NCI-H748 treated with DMSO at 0.1 percent for 48 hours (cell line): Measurements from ENCODE around the gene WDR45B.
"Not testable (repeated sequence)": the region's sequence is repeated elsewhere in the genome, so short reads cannot be mapped to it uniquely, and the experiment has no call there.

Experiments used
- DNase-seq: peaks from one replicate; lab custom pipeline; 2025; lab: John Stamatoyannopoulos, UW

WDR45B gene

DNA sequence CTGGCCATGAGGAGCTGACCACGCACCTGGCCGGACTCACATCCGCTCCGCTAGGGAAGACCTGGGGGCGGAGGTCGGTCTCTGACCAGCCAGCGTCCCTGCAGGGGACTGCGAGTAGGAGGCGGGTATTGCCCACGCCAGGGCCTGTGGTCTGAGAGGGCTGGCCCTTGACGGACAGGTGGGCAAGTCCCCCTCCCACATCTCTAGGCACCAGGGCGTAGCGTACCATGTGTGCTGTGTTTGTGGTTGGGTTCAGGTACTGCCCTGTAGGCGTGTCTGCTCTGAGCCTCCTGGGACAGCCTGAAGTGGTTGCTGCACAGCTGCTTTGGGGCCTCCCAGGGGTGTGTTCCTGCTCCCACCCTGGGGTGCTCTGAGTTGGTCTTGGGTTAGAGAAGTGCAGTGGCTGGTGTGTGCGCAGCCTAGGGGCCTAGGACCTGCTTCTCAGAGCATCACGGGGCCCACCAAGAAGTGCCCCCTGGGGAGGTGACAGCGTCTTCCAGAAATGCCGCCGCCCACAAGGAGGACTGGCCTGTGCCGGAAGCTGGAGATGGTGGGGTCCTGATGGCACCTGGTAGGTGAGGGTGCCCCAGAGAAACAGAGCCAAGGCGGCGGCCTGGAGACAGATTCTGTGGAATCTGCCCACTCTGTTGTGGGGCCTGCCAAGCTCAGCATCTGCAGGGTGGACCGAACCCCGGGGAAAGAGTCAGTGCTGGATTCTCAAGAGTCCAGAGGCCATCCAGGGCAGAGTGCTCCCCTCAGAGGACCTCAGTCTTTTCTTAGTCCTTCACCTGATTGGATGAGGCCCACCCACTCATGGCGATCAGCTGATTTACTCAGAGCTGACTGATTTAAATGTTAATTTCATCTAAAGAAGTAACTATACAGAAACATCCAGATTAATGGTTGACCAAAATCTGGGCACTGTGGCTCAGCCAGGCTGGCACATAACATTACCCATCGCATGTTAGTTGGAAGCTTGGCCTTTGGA is 48.3 kb downstream of the WDR45B start:
- DNase-seq: no peak

DNA sequence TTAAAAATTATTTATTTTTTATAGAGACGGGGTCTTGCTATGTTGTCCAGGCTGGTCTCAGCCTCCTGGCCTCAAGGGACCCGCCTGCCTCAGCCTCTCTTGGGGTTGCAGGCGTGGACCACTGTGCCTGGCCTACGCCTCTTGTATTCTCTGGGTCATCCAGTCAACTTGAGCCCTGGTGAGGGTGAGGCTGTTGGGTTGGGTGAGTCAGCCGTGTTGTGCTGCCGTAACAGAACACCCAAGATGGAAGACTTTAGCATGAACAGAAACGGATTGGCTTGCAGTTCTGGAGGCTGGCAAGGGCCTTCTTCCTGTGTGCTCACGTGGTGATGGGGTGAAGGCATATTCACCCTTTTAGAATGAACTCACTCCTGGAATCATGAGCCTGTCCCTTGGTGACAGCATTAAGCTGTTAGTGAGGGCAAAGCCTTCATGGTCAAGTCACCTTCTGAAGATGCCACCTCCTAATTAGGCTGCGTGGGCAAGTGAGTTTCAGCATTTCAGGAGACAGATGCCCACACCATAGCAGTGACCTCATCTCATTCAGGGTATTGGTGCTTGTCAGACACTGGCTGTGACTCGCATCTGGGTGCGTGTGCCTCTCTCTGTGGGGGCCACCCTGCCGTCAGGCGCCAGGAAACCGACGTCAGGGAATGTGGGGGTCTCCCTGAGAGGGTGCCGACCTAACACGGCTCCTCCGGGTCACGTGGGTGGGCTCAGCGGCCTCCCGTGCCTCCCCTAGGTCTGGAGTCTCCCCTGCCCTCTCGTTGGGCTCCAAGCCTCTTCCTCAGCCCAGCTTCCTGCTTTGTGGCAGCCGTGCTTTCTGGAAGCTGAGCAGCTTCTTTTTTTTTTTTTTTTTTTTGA is 49.8 kb downstream of the WDR45B start:
- DNase-seq: no peak

DNA sequence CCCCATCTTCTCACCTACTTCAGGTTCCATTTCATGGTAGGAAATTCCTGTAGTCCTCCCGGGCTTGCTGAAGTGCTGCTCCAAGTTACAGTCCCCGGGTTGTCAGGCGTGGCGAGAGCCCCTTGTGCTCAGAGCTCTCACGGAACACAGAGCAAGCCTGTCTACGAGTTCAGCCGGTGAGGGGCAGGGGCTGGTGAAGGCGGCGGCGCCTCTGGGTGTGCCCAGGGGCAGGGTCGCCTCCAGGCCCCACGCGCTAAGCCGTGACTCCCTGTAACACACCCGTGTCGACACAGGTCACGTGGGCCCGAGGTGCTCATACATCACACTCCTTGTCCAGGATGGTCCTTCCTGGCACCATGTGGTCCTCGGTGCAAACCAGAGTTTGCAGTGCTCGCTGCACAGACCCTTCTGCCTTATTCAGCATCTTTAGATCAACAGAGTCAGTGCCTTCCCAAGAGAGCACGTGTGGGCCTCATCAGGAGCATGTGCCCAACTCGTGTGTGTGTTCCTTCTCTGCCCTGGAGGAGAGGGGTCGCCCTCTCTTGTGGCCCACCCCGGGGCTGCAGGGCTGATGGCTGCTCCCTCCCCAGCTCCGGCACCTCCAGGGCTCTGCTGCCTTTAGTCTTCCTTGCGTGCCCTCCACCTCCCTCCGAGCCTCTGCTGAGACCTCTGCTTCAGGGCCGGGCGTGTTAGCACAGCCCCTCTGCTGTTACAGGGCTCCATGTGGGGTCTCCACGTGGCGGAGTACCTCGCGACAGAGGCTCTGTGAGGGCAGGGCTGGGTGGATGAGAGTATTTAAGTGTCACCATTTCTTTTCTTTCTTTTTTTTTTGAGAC is 51.2 kb downstream of the WDR45B start:
- no peak for DNase-seq

DNA sequence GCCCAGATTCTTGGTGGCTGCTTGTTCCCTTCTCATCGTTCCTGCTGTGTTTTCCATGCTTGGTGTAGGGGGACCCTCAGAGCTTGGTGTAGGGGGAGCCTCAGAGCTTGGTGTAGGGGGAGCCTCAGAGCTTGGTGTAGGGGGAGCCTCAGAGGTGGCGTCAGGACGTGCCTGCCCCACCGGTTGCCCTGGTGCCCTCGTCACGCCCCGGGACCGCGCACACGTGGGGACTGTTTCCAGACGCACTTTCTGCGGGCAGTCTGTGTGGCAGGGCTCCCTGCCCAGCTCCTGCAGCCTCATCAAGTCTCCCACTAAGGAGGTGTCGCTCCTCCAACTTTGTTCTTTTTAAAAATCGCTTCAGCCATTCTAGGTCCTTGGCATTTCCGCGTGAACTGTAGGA is 51.9 kb downstream of the WDR45B start:
- DNase-seq: no peak

DNA sequence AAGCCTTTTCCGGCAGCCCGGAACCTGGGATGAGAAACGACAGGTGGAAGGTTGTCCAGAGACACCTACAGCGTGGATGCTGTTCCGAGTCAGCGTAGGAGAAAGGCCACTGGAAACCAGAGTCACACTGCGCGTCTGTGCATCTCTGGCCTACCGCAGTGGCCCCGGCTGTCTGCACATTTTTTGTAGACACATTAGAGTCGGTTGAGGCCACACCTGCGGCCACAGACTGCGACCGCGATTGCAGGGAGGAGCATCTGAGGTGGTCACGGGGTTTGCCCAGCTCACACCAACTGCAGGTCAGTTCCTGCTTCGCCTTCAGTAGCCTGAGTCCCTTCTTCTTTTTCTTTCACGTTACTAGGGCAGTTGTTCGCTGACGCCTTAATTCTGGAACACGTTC is 52.4 kb downstream of the WDR45B start:
- no peak for DNase-seq

DNA sequence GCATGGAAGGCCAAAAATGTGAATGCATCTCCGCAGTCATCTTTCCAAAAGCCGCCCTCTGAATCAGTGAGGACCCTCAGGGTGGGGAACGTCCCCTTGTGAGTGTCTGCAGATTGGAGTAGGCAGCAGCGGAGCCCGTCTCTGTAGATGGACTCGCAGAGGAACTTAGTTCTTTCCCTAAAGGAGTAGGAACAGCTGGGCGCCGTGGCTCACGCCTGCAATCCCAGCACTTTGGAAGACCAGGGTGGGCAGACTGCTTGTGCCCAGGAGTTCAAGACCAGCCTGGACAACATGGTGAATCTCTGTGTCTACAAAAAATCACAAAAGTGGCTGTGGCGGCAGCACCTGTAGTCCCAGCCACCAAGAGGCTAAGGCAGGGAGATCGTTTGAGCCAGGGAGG is 53.7 kb downstream of the WDR45B start:
- no peak for DNase-seq

DNA sequence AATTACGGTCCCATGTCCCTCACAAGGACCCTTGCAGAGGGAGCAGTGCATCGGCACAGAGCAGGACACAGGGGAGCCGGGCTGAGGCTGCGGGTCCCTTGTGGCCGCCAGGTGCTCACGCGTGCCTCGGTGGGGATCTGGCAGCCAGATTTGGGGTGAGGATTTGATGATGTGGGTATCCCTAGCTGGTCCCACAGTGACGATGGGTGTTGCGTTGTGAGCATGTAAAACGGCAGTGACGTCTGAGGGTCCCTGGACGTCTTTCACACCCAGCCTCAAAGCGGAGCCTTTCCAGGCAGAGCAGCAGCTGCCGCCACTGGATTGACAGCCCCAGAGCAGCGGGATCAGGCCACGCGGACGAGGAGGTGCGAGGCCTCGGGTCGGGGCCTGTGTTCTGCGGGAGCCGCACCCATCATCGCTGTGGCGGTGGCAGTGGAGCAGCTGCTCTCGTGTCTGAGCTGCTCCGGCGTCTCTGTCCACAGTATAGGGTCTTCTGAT is 54.6 kb downstream of the WDR45B start:
- DNase-seq: no peak

DNA sequence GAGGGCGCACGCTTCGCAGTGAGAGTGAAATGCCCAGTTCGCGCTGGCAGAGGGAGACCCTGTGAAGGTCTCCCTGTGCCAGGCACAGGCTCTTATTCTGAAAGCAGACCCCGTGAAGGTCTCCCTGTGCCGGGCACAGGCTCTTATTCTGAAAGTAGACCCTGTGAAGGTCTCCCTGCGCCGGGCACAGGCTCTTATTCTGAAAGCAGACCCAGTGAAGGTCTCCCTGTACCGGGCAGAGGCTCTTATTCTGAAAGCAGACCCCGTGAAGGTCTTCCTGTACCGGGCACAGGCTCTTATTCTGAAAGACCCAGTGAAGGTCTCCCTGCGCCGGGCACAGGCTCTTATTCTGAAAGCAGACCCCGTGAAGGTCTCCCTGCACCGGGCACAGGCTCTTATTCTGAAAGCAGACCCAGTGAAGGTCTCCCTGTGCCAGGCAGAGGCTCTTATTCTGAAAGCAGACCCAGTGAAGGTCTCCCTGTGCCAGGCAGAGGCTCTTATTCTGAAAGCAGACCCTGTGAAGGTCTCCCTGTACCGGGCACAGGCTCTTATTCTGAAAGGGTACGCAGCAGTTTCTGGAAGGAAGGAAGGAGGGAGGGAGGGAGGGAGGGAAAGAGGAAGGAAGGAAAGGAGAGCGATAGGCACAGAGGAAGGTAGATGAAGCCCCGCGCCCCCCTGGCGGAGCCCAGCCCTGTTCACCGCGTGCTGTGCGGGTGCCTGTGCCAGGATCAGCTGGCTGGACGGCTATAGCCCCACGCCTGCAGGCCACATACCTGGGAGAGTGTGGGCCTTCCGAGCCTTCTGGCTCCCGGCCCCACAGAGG is 55.3 kb downstream of the WDR45B start:
- DNase-seq: peak; percentile 49

DNA sequence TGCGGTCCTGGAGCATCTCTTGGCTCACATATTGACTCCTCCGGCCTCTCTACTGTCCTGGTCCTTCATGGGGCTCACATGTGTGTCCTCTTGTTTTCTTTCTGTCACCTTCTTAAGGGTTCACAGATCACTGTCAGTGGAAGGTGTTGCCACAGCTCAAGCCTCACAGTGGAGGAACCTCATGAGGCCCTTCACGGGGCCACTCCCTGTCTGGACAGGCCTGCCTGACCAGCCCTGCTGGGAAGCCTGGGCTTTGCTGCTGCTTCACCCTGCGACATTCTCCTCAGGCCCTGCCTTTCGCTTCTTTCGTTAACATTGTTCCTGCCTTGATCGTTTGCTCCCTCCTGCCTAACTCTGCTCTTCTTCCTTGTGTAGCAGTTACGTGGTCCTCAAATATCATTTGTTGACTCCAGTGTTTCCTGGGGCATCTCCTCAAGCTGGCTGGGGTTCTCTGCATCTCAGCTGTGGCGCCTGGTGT is 55.9 kb downstream of the WDR45B start:
- DNase-seq: no peak

DNA sequence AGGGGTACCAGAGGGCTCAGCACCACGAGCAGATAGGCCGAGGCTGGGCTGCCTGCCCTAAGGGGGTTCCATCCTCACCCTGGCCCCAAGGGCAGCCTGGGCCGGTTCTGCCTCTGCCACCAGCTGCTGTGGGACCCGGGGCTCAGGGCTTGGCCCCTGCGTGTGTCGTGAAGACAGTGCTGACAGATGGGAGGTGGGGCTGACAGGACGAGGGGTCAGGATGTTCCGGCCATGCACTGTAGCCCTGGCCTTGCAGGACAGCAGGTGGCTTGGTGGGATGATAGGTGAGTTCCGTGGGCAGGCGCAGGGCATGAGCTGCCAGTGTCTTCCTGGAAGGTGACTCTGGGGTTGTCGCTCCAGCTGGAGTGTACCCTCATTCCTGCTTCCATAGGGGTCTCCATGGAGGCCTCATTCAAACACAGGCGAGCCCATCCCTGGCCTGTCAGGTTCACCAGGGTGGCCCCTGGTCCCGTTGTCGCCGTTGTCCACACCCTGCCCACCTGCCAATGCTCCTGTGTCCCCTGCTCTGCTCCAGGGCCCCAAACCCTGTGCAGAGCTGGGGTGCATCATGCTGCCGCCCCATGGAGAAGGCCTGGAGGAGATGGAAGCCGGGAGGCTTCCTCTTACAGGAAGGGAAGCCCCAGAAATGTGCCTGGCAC is 57.2 kb downstream of the WDR45B start:
- DNase-seq: no peak

DNA sequence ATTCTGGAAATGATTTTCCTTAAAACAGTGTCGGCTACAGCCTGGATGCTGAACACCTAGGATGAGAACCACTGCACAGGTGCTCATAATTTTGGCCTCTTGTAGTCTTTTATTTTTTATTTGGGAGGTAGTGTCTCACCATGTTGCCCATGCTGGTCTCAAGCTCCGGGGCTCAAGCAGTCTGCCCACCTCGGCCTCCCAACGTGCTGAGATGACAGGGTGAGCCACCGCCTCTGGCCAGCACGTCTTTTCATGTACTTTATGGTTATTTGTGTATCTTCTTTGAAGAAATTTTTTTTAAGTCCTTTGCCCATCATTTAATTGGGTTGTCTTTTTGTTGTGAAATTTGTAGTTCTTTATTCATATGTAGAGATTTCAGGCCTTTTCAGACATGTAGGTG is 58.0 kb downstream of the WDR45B start:
- DNase-seq: no peak

DNA sequence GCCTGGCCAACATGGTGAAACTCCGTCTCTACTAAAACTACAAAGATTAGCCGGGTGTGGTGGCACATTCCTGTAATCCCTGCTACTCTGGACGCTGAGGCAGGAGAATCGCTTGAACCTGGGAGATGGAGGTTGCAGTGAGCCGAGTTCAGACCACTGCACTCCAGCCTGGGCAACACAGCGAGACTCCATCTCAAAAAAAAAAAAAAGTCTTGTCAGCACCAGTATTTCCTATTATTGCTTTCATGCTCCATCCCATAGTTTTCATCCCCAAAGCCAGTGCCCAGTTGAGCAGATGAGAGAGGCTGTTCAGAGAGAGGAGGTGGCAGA is 58.4 kb downstream of the WDR45B start:
- no peak for DNase-seq

DNA sequence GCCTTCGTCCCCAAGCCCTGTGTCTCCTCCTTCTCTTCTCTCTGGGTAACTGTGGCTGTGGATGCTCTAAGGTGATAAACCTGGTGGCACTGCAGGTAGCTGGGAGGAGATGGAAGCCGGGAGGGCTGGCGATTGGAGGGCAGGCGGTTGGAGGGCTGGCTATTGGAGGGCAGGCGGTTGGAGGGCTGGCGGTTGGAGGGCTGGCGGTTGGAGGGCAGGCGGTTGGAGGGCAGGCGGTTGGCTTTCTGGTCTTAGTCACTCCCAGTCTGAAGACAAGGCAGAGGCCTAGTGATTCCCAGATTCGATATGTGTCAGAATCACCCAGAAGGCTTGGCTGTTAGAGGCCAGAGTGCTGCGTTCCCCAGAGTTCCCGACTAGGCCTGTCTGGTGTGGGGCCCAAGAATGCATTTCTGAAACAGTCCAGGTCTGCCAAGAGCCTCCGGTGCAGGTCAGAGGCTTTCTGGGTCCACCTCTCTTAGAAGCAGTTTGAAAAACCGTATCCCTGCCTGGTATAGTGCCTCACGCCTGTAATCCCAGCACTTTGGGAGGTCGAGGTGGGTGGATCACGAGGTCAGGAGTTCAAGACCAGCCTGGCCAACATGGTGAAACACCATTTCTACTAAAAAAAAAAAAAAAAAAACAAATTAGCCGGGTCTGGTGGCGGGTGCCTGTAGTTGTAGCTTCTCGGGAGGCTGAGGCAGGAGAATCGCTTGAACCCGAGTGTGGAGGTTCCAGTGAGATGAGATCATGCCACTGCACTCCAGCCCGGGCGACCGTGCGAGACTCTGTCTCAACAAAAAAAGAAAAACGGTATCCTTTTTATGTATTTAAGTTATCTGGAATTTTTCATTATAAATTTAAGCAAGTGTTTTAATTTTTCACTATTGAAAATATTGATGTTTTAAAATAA is 59.7 kb downstream of the WDR45B start:
- no peak for DNase-seq

DNA sequence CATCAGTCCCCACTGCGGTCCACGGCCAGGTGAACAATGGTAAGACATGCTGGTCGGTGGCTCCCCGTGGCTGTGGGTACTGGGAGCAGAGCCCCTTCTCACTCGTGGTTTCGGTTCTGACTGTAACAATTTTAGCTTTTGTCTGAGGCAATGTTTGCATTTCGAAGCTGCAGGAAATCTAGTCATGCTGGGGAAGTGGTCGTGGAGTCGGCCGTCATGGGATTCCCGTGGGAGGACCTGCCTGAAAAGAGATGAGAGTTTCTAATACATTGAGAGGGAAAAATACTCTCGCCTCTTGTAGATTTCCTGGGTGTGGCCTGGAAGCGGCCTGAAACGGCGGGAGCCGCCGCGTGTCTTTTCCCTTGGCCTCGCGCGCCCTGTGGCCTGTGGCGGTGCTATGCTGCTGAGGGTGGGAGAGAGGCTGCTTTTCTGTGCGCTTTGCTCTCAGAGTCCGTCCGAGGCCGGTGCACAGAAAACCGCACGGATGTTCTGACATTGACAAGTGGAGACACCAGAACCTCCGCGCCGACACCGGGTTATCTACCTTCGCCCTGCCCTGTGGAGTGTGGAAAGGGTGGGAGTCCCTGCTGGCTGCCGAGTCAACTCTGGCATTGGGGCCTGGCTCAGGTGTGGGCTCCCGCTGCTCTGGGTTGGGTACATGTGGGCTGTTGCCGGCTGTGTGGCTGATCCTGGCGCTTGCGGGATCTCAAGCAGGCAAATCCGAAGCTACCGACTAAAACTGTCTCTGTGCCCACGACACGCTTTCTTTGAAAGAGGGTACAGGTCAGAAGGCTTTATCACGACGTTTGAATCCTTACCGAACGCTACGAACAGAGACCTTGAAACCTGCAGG is 60.8 kb downstream of the WDR45B start:
- no peak for DNase-seq

DNA sequence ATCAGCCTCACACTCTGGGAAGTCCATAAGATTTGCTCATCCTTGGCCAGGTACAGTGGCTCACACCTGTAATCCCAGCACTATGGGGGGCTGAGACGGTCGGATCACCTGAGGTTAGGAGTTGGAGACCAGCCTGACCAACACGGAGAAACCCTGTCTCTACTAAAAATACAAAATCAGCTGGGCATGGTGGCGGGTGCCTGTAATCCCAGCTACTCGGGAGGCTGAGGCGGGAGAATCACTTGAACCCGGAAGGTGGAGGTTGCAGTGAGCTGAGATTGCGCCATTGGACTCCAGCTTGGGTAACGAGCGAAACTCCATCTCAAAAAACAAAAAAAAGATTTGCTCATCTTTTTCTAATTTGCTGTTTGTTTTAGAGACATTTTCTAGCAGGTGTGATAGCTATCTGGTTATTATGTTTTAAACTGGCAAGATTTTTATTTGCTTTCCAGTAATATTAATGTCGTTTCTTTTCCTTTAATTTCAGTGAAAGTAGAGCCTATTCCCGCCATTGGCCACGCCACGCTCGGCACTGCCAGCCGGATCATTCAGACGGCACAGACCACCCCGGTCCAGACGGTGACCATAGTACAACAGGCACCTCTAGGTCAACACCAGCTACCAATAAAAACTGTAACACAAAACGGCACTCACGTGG is 61.5 kb downstream of the WDR45B start:
- DNase-seq: no peak

DNA sequence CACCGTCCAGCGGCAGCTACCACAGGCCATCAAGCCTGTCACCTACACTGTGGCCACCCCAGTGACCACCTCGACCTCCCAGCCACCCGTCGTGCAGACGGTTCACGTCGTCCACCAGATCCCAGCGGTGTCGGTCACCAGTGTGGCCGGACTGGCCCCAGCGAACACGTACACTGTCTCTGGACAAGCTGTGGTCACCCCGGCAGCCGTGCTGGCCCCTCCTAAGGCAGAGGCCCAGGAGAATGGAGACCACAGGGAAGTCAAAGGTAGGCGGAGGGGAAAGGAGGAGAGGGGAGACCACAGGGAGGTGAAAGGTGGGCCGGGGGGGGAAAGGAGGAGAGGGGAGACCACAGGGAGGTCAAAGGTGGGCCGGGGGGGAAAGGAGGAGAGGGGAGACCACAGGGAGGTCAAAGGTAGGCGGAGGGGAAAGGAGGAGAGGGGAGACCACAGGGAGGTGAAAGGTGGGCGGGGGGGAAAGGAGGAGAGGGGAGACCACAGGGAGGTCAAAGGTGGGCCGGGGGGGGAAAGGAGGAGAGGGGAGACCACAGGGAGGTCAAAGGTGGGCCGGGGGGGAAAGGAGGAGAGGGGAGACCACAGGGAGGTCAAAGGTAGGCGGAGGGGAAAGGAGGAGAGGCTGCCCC is 62.2 kb downstream of the WDR45B start:
- not testable (repeated sequence) for DNase-seq

DNA sequence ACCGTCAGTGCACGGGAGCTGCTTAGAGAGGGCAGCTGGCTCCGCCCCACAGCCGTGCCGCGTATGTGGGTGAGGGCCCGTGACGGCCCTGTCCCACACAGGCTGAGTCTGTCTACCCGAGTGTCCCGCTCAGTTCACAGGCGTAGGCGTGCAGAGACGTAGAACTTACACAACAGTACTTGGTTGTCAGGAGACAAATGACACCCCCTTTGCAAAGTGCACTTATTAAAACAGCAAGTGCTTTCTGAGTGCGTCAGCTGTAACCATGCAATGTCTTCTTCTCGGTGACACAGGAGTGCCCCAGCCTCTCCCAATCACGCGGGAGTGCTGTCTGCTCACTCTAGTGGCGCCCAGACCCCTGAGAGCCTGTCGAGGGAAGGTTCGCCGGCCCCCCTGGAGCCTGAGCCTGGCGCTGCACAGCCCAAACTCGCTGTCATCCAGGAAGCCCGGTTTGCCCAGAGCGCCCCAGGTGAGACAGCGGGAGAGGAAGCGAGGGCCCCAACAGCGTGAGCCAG is 64.5 kb downstream of the WDR45B start:
- no peak for DNase-seq
